Cortex of kidney (tissue), 1 donor: ENCODE results near the gene HSPA6.
"Not testable (repeated sequence)": the region's sequence is repeated elsewhere in the genome, so short reads cannot be mapped to it uniquely, and the experiment has no call there.

Experiments
- DNase-seq: peaks from one replicate; lab custom pipeline; 2025; lab: John Stamatoyannopoulos, UW

The HSPA6 gene

GRCh38 chr1:161532644-161533567 is 8.6 kb downstream of the HSPA6 start:
- not testable (repeated sequence) for DNase-seq

- DNase-seq, result not testable (repeated sequence)
Measured at GRCh38 chr1:161537068-161537669, 12.8 kb downstream of the HSPA6 start.

- DNase-seq, result not testable (repeated sequence)
Measured at GRCh38 chr1:161538925-161539479, 14.7 kb downstream of the HSPA6 start.

GRCh38 chr1:161539731-161540569 is 15.6 kb downstream of the HSPA6 start:
- not testable (repeated sequence) for DNase-seq

GRCh38 chr1:161540570-161540960 is 16.2 kb downstream of the HSPA6 start:
- not testable (repeated sequence) for DNase-seq

GRCh38 chr1:161542091-161542559 is 17.8 kb downstream of the HSPA6 start:
- DNase-seq, result not testable (repeated sequence)

- DNase-seq, result not testable (repeated sequence)
Measured at GRCh38 chr1:161543125-161543524, 18.8 kb downstream of the HSPA6 start.

GRCh38 chr1:161545005-161545731 is 20.8 kb downstream of the HSPA6 start:
- not testable (repeated sequence) for DNase-seq

GRCh38 chr1:161547995-161548741 is 23.8 kb downstream of the HSPA6 start:
- not testable (repeated sequence) for DNase-seq

GRCh38 chr1:161548749-161549406 is 24.5 kb downstream of the HSPA6 start:
- not testable (repeated sequence) for DNase-seq

GRCh38 chr1:161549652-161550051 is 25.3 kb downstream of the HSPA6 start, which contains the start of gene FCGR3A:
FCGR3A (minus strand) TSS chr1:161549818; CDS start chr1:161549736, 82 bp downstream.
- DNase-seq, result no peak

GRCh38 chr1:161550942-161551341 is 26.6 kb downstream of the HSPA6 start:
- DNase-seq, result not testable (repeated sequence)

- DNase-seq, result not testable (repeated sequence)
Measured at GRCh38 chr1:161553631-161554030, 29.3 kb downstream of the HSPA6 start.

GRCh38 chr1:161554340-161554739 is 30.0 kb downstream of the HSPA6 start:
- not testable (repeated sequence) for DNase-seq

GRCh38 chr1:161554815-161555417 is 30.6 kb downstream of the HSPA6 start:
- DNase-seq, result not testable (repeated sequence)

GRCh38 chr1:161556143-161556542 is 31.8 kb downstream of the HSPA6 start:
- not testable (repeated sequence) for DNase-seq

- DNase-seq, result not testable (repeated sequence)
Measured at GRCh38 chr1:161556990-161557389, 32.6 kb downstream of the HSPA6 start.

GRCh38 chr1:161557506-161558450 is 33.4 kb downstream of the HSPA6 start:
- DNase-seq, result not testable (repeated sequence)
